Endodermal cell (in vitro differentiated cells): ENCODE data around the gene TNP2. TPM values are rescaled to one million over a fixed set of nuclear protein-coding genes. Genes with fewer than 3 reads are reported as not detected.

Source experiments
- DNase-seq: peaks from one replicate; pipeline ENCODE4 v3.0.0-alpha.2; 2017
- H3K27ac ChIP-seq: 2 replicates; pipeline ENCODE4 v1.5.1; 2013; ENCODE audit warnings: mild to moderate bottlenecking, low read depth, low read length, moderate library complexity
- H3K27me3 ChIP-seq: 2 replicates; pipeline ENCODE4 v1.6.1; 2013; ENCODE audit warnings: mild to moderate bottlenecking, low read length, moderate library complexity; ENCODE audit not compliant: insufficient read depth, control insufficient read depth, poor library complexity, severe bottlenecking
- H3K36me3 ChIP-seq: 2 replicates; pipeline ENCODE4 v1.7.0; 2013; ENCODE audit warnings: mild to moderate bottlenecking, low read length, moderate library complexity; ENCODE audit not compliant: control insufficient read depth, insufficient read depth
- H3K4me1 ChIP-seq: one replicate; pipeline ENCODE4 v1.7.0; 2013; ENCODE audit warnings: low read length; ENCODE audit not compliant: control insufficient read depth, insufficient read depth
- H3K4me3 ChIP-seq: 2 replicates; pipeline ENCODE4 v1.5.1; 2013; ENCODE audit warnings: mild to moderate bottlenecking, low read length, moderate library complexity
- H3K9ac ChIP-seq: 2 replicates; pipeline ENCODE4 v1.6.1; 2013; ENCODE audit warnings: mild to moderate bottlenecking, low read length, moderate library complexity; ENCODE audit not compliant: poor library complexity, severe bottlenecking; ENCODE audit errors: extremely low read depth
- H3K9me3 ChIP-seq: 2 replicates; pipeline ENCODE4 v1.6.1; 2013; ENCODE audit warnings: mild to moderate bottlenecking, low read length, moderate library complexity; ENCODE audit not compliant: control insufficient read depth
- H3K27ac Mint-ChIP-seq: 2 replicates; pipeline ENCODE4 v1.8.0; 2020; ENCODE audit warnings: mixed read lengths
- H3K27me3 Mint-ChIP-seq: 2 replicates; pipeline ENCODE4 v1.8.0; 2021; ENCODE audit warnings: mild to moderate bottlenecking, mixed read lengths; ENCODE audit not compliant: insufficient read depth
- H3K36me3 Mint-ChIP-seq: 2 replicates; pipeline ENCODE4 v1.8.0; 2020; ENCODE audit warnings: low read depth, mixed read lengths
- H3K4me1 Mint-ChIP-seq: 2 replicates; pipeline ENCODE4 v1.8.0; 2020; ENCODE audit warnings: mixed read lengths
- H3K4me3 Mint-ChIP-seq: 2 replicates; pipeline ENCODE4 v1.8.0; 2020; ENCODE audit warnings: mild to moderate bottlenecking, moderate library complexity, mixed read lengths
- H3K9me3 Mint-ChIP-seq: 2 replicates; pipeline ENCODE4 v1.8.0; 2020; ENCODE audit warnings: mild to moderate bottlenecking, mixed read lengths
- WGBS, 2 experiments: methylation state at CpG; one replicate each; pipeline versions ENCODE4 v1.1.5 to v1.1.7; 2013; ENCODE audit warnings: missing lambda C conversion rate in 2 of 2, mixed read lengths in 1 of 2; ENCODE audit not compliant: insufficient coverage in 1 of 2, insufficient read length in 1 of 2; 5-methylcytosine and 5-hydroxymethylcytosine counted together
- total RNA-seq, 2 donors: library from RNA; stranded (reverse); fragmentation: NEBNext Ultra II Directional in 1 of 2; extraction: Animal tissue kit (Norgen Biotek cat#: 25700) in 1 of 2; gene quantifications; 2 replicates in 1 of 2; 3 replicates in 1 of 2; pipeline ENCODE4 v1.2.1, GENCODE V29; 2021
- TF ChIP-seq, protein P1 (sequence below): fragments of 200-600 bp; sonication (generic); conservative IDR thresholded peaks from 2 replicates; pipeline ENCODE4 v1.5.0; 2021; ENCODE audit warnings: antibody characterized with exemption, mild to moderate bottlenecking

The TNP2 gene
- total RNA-seq, 2 donors from 2014 or later: not detected

- H3K36me3 Mint-ChIP-seq: no peaks in the 10 kb centered on the region
Observed at GRCh38 chr16:11302977-11303376, 33.9 kb upstream of the TNP2 start.

GRCh38 chr16:11301645-11302501 is 32.7 kb upstream of the TNP2 start:
- Histone ChIP-seq H3K27ac (no peak overlapping the region), H3K4me3 (no peak overlapping the region), H3K27me3 (no peaks in the 10 kb centered on the region), H3K4me1 (peaks cover 7% of the 10 kb centered on the region), H3K9ac (no peak overlapping the region), H3K36me3 (no peaks in the 10 kb centered on the region), H3K9me3 (no peaks in the 10 kb centered on the region)
- peaks cover 4% of the 10 kb centered on the region for H3K27me3 Mint-ChIP-seq
- H3K4me3 Mint-ChIP-seq: no peak overlapping the region
- no peaks in the 10 kb centered on the region for H3K36me3 Mint-ChIP-seq
- H3K4me1 Mint-ChIP-seq: peaks cover 18% of the 10 kb centered on the region
- no peak overlapping the region for H3K27ac Mint-ChIP-seq
- H3K9me3 Mint-ChIP-seq: no peaks in the 10 kb centered on the region
- no peak for DNase-seq
- TF ChIP-seq, protein P1, sequence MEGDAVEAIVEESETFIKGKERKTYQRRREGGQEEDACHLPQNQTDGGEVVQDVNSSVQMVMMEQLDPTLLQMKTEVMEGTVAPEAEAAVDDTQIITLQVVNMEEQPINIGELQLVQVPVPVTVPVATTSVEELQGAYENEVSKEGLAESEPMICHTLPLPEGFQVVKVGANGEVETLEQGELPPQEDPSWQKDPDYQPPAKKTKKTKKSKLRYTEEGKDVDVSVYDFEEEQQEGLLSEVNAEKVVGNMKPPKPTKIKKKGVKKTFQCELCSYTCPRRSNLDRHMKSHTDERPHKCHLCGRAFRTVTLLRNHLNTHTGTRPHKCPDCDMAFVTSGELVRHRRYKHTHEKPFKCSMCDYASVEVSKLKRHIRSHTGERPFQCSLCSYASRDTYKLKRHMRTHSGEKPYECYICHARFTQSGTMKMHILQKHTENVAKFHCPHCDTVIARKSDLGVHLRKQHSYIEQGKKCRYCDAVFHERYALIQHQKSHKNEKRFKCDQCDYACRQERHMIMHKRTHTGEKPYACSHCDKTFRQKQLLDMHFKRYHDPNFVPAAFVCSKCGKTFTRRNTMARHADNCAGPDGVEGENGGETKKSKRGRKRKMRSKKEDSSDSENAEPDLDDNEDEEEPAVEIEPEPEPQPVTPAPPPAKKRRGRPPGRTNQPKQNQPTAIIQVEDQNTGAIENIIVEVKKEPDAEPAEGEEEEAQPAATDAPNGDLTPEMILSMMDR: no peak
- 81 to 97% methylated on average over 3 to 4 of the region's 4 CpGs for WGBS, 2 experiments

More at GRCh38 chr16:11302977-11303376, 33.9 kb upstream of the TNP2 start:
- DNase-seq: no peak
- TF ChIP-seq, protein P1: no peak
- Mint-ChIP-seq H3K27me3 (peaks cover 4% of the 10 kb centered on the region), H3K9me3 (no peaks in the 10 kb centered on the region), H3K4me1 (peaks cover 7% of the 10 kb centered on the region), H3K27ac (no peak overlapping the region), H3K4me3 (no peak overlapping the region)
- no peaks in the 10 kb centered on the region for H3K4me1 ChIP-seq
- H3K27me3 ChIP-seq: no peaks in the 10 kb centered on the region
- H3K27ac ChIP-seq: no peak overlapping the region
- no peaks in the 10 kb centered on the region for H3K9me3 ChIP-seq
- H3K36me3 ChIP-seq: no peaks in the 10 kb centered on the region
- 97 to 99% methylated on average over 4 of the region's 4 CpGs for WGBS, 2 experiments
- no peak overlapping the region for H3K9ac ChIP-seq
- no peak overlapping the region for H3K4me3 ChIP-seq

GRCh38 chr16:11300560-11300892 is 31.4 kb upstream of the TNP2 start:
- H3K27ac ChIP-seq: no peak overlapping the region
- H3K4me3 ChIP-seq: no peak overlapping the region
- H3K4me1 ChIP-seq: peaks cover 10% of the 10 kb centered on the region
- no peaks in the 10 kb centered on the region for H3K27me3 ChIP-seq
- H3K4me1 Mint-ChIP-seq: peaks cover 25% of the 10 kb centered on the region
- no peaks in the 10 kb centered on the region for H3K9me3 ChIP-seq
- H3K4me3 Mint-ChIP-seq: no peak overlapping the region
- DNase-seq: no peak
- no peak overlapping the region for H3K27ac Mint-ChIP-seq
- no peak overlapping the region for H3K9ac ChIP-seq
- H3K9me3 Mint-ChIP-seq: no peaks in the 10 kb centered on the region
- H3K27me3 Mint-ChIP-seq: peaks cover 4% of the 10 kb centered on the region
- H3K36me3 ChIP-seq: no peaks in the 10 kb centered on the region
- no peaks in the 10 kb centered on the region for H3K36me3 Mint-ChIP-seq
- 91 to 94% methylated on average over 7 of the region's 7 CpGs for WGBS, 2 experiments
- TF ChIP-seq, protein P1: no peak
